HG03025 (cell line): Measurements from ENCODE around the gene RAPGEF5.
"Not testable (repeated sequence)": the region's sequence is repeated elsewhere in the genome, so short reads cannot be mapped to it uniquely, and the experiment has no call there.

Source experiments
- ATAC-seq: cut with Tn5 transposase; IDR thresholded peaks from one replicate; pipeline ENCODE4 v1.9.1; 2021; ENCODE audit warnings: mild to moderate bottlenecking, moderate library complexity; ENCODE audit not compliant: unreplicated experiment, low FRiP score

RAPGEF5 gene

GRCh38 chr7:22109761-22110160 is 247.2 kb downstream of the RAPGEF5 start:
- no peak for ATAC-seq

- no peak for ATAC-seq
These were observed 248.7 kb downstream of the RAPGEF5 start for GRCh38 chr7:22108151-22108845.

GRCh38 chr7:22105550-22105949 is 251.4 kb downstream of the RAPGEF5 start:
- ATAC-seq, result no peak

- ATAC-seq, result no peak
These were observed 262.3 kb downstream of the RAPGEF5 start for GRCh38 chr7:22094413-22095342.

GRCh38 chr7:22093936-22094335 is 263.0 kb downstream of the RAPGEF5 start:
- no peak for ATAC-seq

GRCh38 chr7:22093001-22093400 is 264.0 kb downstream of the RAPGEF5 start:
- ATAC-seq, result no peak

- not testable (repeated sequence) for ATAC-seq
These were observed 265.9 kb downstream of the RAPGEF5 start for GRCh38 chr7:22090958-22091525.

GRCh38 chr7:22090512-22090911 is 266.4 kb downstream of the RAPGEF5 start:
- no peak for ATAC-seq

- ATAC-seq, result no peak
These were observed 266.8 kb downstream of the RAPGEF5 start for GRCh38 chr7:22090107-22090506.

- ATAC-seq, result no peak
These were observed 268.1 kb downstream of the RAPGEF5 start for GRCh38 chr7:22088827-22089226.

GRCh38 chr7:22087861-22088260 is 269.1 kb downstream of the RAPGEF5 start:
- no peak for ATAC-seq

- ATAC-seq, result no peak
These were observed 273.2 kb downstream of the RAPGEF5 start for GRCh38 chr7:22083704-22084240.

GRCh38 chr7:22082886-22083703 is 273.9 kb downstream of the RAPGEF5 start:
- peak; percentile 97 for ATAC-seq

- peak; percentile 3 for ATAC-seq
These were observed 274.4 kb downstream of the RAPGEF5 start for GRCh38 chr7:22082553-22082885.

GRCh38 chr7:22080219-22080618 is 276.7 kb downstream of the RAPGEF5 start:
- not testable (repeated sequence) for ATAC-seq

GRCh38 chr7:22078872-22079271 is 278.1 kb downstream of the RAPGEF5 start:
- ATAC-seq, result not testable (repeated sequence)

- ATAC-seq, result no peak
These were observed 281.4 kb downstream of the RAPGEF5 start for GRCh38 chr7:22075561-22075960.

- ATAC-seq, result no peak
These were observed 282.1 kb downstream of the RAPGEF5 start for GRCh38 chr7:22074897-22075296.
